H1 (cell line): ENCODE data around the gene RUFY3. TPM values are rescaled to one million over a fixed set of nuclear protein-coding genes. Genes with fewer than 3 reads are reported as not detected.

ENCODE experiments used
- BACH1 ChIP-seq: IDR thresholded peaks from 2 replicates; pipeline ENCODE4 v1.6.1; 2012; ENCODE audit warnings: low read length, improper control_type of control experiment
- KDM4A ChIP-seq: IDR thresholded peaks from one replicate; pipeline ENCODE4 v1.7.1; 2012; ENCODE audit warnings: low read depth, mild to moderate bottlenecking, moderate library complexity, low read length, inconsistent platforms; ENCODE audit not compliant: severe bottlenecking
- POU5F1 ChIP-seq: IDR thresholded peaks from 2 replicates; pipeline ENCODE4 v1.6.1; 2011; ENCODE audit warnings: low read depth, mild to moderate bottlenecking, low read length, moderate library complexity
- polyA plus RNA-seq, 7 experiments: library from polyadenylated mRNA; depleted of rRNA in 3 of 7; stranded (reverse) in 5 of 7; unstranded in 2 of 7; fragments of >200 nt in 5 of 7; fragments of 200-250 nt in 2 of 7; gene quantifications; 1 replicate in 5 of 7; 2 replicates in 1 of 7; 4 replicates in 1 of 7; pipeline versions ENCODE4 v1.2.1 to v1.2.3, GENCODE V29; 2011 to 2013; ENCODE audit warnings: missing spikeins in 2 of 7, mixed read lengths in 2 of 7
- total RNA-seq: library from RNA; stranded (reverse); fragmentation: NEBNext Ultra II Directional; extraction: Animal tissue kit (Norgen Biotek cat#: 25700); gene quantifications from 2 replicates; pipeline ENCODE4 v1.2.1, GENCODE V29; 2021
- TF ChIP-seq, protein P1 (sequence below): fragments of 300-600 bp; sonication (generic); IDR thresholded peaks from 2 replicates; pipeline ENCODE4 v1.7.1; 2012; ENCODE audit warnings: low read length, moderate library complexity, mild to moderate bottlenecking, inconsistent platforms; ENCODE audit not compliant: insufficient replicate concordance
- TF ChIP-seq, protein P2 (sequence below): IDR thresholded peaks from 2 replicates; pipeline ENCODE4 v1.6.1; 2012; ENCODE audit warnings: inconsistent platforms
- TF ChIP-seq, protein P3 (sequence below), 3 experiments: IDR thresholded peaks; 1 replicate in 2 of 3; 2 replicates in 1 of 3; pipeline versions ENCODE4 v1.5.1 to v1.6.1; 2011; ENCODE audit warnings: low read length in 3 of 3, mild to moderate bottlenecking in 3 of 3, inconsistent platforms in 2 of 3, low read depth in 1 of 3, moderate library complexity in 1 of 3; ENCODE audit not compliant: insufficient read depth in 1 of 3; ENCODE audit errors: control extremely low read depth in 1 of 3

Gene RUFY3
- total and polyA plus RNA-seq, 2 of the 8 experiments (the other 6 are each of a cell fraction or from before 2014, with no cell fraction given) = 7.8 to 33.1 TPM

- TF ChIP-seq, protein P1, sequence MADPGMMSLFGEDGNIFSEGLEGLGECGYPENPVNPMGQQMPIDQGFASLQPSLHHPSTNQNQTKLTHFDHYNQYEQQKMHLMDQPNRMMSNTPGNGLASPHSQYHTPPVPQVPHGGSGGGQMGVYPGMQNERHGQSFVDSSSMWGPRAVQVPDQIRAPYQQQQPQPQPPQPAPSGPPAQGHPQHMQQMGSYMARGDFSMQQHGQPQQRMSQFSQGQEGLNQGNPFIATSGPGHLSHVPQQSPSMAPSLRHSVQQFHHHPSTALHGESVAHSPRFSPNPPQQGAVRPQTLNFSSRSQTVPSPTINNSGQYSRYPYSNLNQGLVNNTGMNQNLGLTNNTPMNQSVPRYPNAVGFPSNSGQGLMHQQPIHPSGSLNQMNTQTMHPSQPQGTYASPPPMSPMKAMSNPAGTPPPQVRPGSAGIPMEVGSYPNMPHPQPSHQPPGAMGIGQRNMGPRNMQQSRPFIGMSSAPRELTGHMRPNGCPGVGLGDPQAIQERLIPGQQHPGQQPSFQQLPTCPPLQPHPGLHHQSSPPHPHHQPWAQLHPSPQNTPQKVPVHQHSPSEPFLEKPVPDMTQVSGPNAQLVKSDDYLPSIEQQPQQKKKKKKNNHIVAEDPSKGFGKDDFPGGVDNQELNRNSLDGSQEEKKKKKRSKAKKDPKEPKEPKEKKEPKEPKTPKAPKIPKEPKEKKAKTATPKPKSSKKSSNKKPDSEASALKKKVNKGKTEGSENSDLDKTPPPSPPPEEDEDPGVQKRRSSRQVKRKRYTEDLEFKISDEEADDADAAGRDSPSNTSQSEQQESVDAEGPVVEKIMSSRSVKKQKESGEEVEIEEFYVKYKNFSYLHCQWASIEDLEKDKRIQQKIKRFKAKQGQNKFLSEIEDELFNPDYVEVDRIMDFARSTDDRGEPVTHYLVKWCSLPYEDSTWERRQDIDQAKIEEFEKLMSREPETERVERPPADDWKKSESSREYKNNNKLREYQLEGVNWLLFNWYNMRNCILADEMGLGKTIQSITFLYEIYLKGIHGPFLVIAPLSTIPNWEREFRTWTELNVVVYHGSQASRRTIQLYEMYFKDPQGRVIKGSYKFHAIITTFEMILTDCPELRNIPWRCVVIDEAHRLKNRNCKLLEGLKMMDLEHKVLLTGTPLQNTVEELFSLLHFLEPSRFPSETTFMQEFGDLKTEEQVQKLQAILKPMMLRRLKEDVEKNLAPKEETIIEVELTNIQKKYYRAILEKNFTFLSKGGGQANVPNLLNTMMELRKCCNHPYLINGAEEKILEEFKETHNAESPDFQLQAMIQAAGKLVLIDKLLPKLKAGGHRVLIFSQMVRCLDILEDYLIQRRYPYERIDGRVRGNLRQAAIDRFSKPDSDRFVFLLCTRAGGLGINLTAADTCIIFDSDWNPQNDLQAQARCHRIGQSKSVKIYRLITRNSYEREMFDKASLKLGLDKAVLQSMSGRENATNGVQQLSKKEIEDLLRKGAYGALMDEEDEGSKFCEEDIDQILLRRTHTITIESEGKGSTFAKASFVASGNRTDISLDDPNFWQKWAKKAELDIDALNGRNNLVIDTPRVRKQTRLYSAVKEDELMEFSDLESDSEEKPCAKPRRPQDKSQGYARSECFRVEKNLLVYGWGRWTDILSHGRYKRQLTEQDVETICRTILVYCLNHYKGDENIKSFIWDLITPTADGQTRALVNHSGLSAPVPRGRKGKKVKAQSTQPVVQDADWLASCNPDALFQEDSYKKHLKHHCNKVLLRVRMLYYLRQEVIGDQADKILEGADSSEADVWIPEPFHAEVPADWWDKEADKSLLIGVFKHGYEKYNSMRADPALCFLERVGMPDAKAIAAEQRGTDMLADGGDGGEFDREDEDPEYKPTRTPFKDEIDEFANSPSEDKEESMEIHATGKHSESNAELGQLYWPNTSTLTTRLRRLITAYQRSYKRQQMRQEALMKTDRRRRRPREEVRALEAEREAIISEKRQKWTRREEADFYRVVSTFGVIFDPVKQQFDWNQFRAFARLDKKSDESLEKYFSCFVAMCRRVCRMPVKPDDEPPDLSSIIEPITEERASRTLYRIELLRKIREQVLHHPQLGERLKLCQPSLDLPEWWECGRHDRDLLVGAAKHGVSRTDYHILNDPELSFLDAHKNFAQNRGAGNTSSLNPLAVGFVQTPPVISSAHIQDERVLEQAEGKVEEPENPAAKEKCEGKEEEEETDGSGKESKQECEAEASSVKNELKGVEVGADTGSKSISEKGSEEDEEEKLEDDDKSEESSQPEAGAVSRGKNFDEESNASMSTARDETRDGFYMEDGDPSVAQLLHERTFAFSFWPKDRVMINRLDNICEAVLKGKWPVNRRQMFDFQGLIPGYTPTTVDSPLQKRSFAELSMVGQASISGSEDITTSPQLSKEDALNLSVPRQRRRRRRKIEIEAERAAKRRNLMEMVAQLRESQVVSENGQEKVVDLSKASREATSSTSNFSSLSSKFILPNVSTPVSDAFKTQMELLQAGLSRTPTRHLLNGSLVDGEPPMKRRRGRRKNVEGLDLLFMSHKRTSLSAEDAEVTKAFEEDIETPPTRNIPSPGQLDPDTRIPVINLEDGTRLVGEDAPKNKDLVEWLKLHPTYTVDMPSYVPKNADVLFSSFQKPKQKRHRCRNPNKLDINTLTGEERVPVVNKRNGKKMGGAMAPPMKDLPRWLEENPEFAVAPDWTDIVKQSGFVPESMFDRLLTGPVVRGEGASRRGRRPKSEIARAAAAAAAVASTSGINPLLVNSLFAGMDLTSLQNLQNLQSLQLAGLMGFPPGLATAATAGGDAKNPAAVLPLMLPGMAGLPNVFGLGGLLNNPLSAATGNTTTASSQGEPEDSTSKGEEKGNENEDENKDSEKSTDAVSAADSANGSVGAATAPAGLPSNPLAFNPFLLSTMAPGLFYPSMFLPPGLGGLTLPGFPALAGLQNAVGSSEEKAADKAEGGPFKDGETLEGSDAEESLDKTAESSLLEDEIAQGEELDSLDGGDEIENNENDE = no peak
- TF ChIP-seq, protein P2, sequence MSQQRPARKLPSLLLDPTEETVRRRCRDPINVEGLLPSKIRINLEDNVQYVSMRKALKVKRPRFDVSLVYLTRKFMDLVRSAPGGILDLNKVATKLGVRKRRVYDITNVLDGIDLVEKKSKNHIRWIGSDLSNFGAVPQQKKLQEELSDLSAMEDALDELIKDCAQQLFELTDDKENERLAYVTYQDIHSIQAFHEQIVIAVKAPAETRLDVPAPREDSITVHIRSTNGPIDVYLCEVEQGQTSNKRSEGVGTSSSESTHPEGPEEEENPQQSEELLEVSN = peak; percentile 78
- TF ChIP-seq POU5F1 (no peak), KDM4A (peak; percentile 90), BACH1 (no peak)
- TF ChIP-seq, protein P3, sequence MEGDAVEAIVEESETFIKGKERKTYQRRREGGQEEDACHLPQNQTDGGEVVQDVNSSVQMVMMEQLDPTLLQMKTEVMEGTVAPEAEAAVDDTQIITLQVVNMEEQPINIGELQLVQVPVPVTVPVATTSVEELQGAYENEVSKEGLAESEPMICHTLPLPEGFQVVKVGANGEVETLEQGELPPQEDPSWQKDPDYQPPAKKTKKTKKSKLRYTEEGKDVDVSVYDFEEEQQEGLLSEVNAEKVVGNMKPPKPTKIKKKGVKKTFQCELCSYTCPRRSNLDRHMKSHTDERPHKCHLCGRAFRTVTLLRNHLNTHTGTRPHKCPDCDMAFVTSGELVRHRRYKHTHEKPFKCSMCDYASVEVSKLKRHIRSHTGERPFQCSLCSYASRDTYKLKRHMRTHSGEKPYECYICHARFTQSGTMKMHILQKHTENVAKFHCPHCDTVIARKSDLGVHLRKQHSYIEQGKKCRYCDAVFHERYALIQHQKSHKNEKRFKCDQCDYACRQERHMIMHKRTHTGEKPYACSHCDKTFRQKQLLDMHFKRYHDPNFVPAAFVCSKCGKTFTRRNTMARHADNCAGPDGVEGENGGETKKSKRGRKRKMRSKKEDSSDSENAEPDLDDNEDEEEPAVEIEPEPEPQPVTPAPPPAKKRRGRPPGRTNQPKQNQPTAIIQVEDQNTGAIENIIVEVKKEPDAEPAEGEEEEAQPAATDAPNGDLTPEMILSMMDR (IDR thresholded peaks at IDR 0.05; ENCODE audit: control extremely low read depth in 1 of 3, insufficient read depth in 1 of 3, low read depth in 1 of 3, low read length in 3 of 3) = no peak
Observed at GRCh38 chr4:70705183-70706043, 16.4 kb upstream of the RUFY3 start (continued).
